PC-9 (cell line): ENCODE data around the gene FBH1.

Experiments used
- EZH2 ChIP-seq: fragments of 200-600 bp; sonication (generic); IDR thresholded peaks from 2 replicates; pipeline ENCODE4 v1.8.0; 2017; ENCODE audit warnings: antibody characterized with exemption, low read depth
- TF ChIP-seq, protein P1 (sequence below): fragments of 200-600 bp; sonication (generic); conservative IDR thresholded peaks from 2 replicates; pipeline ENCODE4 v1.6.1; 2017; ENCODE audit warnings: mixed run types, antibody characterized with exemption, mild to moderate bottlenecking, moderate library complexity

DNA sequence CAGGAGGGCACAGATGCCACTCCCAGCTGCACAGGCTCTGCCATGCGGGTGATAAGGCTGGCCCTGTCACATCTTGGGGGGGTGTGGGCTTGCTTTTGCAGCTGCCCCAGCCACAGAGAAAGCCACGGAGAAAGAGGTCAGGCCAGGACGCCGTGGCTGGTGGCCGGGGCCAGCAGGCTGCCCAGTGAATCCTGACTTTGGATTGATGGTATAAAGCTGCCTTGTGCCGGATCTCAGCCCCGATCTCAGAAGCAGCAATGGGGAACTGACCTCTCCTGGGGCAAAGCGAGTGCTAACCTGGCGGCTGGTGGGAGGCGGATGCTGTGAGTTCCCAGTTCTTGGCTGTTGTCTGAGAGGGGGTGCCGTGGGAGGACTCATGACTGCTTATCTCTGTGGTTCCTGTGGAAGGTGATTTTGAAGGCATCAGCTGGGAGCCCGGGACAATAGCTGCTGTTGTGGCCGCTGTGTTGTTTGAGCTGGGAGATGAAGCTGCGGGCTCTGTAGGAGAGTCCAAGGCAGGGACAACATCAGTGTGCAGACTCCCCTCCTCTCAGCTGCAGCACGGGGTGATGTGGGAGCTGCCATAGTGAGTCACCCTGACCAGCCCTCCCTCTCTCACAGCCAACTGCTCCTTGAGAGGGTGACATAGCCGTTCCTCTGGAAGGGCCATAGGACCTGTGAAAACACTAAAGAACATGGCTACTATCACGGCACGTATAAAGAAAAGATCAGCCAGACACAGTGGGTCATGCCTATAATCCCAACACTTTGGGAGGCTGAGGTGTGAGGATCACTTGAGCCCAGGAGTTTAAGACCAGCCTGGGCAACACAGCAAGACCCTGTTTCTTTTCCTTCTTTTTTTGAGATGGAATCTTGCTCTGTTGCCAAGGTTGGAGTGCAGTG, 70.3 kb downstream of the FBH1 start:
- TF ChIP-seq, protein P1, sequence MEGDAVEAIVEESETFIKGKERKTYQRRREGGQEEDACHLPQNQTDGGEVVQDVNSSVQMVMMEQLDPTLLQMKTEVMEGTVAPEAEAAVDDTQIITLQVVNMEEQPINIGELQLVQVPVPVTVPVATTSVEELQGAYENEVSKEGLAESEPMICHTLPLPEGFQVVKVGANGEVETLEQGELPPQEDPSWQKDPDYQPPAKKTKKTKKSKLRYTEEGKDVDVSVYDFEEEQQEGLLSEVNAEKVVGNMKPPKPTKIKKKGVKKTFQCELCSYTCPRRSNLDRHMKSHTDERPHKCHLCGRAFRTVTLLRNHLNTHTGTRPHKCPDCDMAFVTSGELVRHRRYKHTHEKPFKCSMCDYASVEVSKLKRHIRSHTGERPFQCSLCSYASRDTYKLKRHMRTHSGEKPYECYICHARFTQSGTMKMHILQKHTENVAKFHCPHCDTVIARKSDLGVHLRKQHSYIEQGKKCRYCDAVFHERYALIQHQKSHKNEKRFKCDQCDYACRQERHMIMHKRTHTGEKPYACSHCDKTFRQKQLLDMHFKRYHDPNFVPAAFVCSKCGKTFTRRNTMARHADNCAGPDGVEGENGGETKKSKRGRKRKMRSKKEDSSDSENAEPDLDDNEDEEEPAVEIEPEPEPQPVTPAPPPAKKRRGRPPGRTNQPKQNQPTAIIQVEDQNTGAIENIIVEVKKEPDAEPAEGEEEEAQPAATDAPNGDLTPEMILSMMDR, result no peak
- no peak for TF ChIP-seq EZH2
